Effector CD4-positive, alpha-beta T cell (primary cell): ENCODE measurements around the gene NDN. TPM values are rescaled to one million over a fixed set of nuclear protein-coding genes. Genes with fewer than 3 reads are reported as not detected.
"Not testable (repeated sequence)": the region's sequence is repeated elsewhere in the genome, so short reads cannot be mapped to it uniquely, and the experiment has no call there.

Experiments
- DNase-seq: peaks from one replicate; pipeline ENCODE4 v3.0.0-alpha.2; 2020
- total RNA-seq: gene quantifications from one replicate; lab custom pipeline; 2026; lab: John Stamatoyannopoulos, UW

The NDN gene
- total RNA-seq = not detected

- no peak for DNase-seq
These were observed at the start of gene NDN for GRCh38 chr15:23687143-23687470. NDN (minus strand) TSS chr15:23687305; CDS start chr15:23687217, 88 bp downstream.

- no peak for DNase-seq
These were observed 49.0 kb upstream of the NDN start for GRCh38 chr15:23736033-23736673.

GRCh38 chr15:23734862-23735261, 47.8 kb upstream of the NDN start:
- DNase-seq = no peak

- not testable (repeated sequence) for DNase-seq
These were observed 27.0 kb upstream of the NDN start for GRCh38 chr15:23713874-23714656.

- no peak for DNase-seq
These were observed 21.2 kb upstream of the NDN start for GRCh38 chr15:23708332-23708731.

GRCh38 chr15:23695282-23695681, 8.2 kb upstream of the NDN start:
- no peak for DNase-seq

GRCh38 chr15:23694592-23694991, 7.5 kb upstream of the NDN start:
- DNase-seq = no peak

- no peak for DNase-seq
These were observed 3.3 kb upstream of the NDN start for GRCh38 chr15:23690450-23690852.

GRCh38 chr15:23690015-23690414, 2.9 kb upstream of the NDN start:
- DNase-seq = no peak

GRCh38 chr15:23686466-23687142, 501 bp downstream of the NDN start:
- no peak for DNase-seq

- DNase-seq = no peak
These were observed 15.6 kb downstream of the NDN start for GRCh38 chr15:23671481-23671880.

GRCh38 chr15:23670970-23671369, 16.1 kb downstream of the NDN start:
- DNase-seq = no peak

- no peak for DNase-seq
These were observed 23.9 kb downstream of the NDN start for GRCh38 chr15:23663232-23663631.

GRCh38 chr15:23648920-23649515, 38.1 kb downstream of the NDN start:
- DNase-seq = no peak

- no peak for DNase-seq
These were observed 39.4 kb downstream of the NDN start, which contains the start of gene MAGEL2 for GRCh38 chr15:23647421-23648370. MAGEL2 (minus strand) TSS chr15:23647867; CDS start chr15:23647742, 125 bp downstream.

GRCh38 chr15:23647001-23647295, 40.2 kb downstream of the NDN start:
- DNase-seq = no peak

- DNase-seq = no peak
These were observed 40.7 kb downstream of the NDN start for GRCh38 chr15:23646165-23647000.

- DNase-seq = no peak
These were observed 41.5 kb downstream of the NDN start for GRCh38 chr15:23645371-23646164.

GRCh38 chr15:23644829-23645228, 42.3 kb downstream of the NDN start:
- DNase-seq = no peak

GRCh38 chr15:23642413-23643044, 44.6 kb downstream of the NDN start:
- no peak for DNase-seq
